TTC549 (cell line): Measurements from ENCODE around the gene PRKCE.
"Not testable (repeated sequence)": the region's sequence is repeated elsewhere in the genome, so short reads cannot be mapped to it uniquely, and the experiment has no call there.

Experiments
- FAIRE-seq: peaks from 2 replicates; lab custom pipeline; 2012; peaks lifted over from hg19 to GRCh38; lab: Jason Lieb, UNC

PRKCE gene

GRCh38 chr2:45864121-45864520 lies 212.6 kb downstream of the PRKCE start:
- no peak for FAIRE-seq

DNA sequence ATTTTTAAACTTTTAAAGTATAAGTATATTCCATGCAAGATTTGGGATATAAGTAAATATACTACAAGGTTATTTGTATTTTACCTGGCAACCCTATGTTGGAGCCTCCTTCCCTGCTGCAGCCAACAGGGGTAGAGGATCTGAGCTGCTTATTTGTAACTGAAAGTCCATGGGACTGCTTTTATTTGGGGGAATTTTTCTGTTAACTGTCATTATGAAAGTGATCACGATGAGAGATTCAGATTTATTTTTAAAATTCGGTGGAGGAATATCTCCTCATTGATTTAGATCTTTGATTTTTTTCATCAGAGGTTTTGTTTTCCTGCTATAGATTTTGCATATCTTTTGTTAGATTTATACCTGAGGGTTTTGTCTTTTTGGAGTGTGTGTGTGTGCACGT lies 215.9 kb downstream of the PRKCE start:
- FAIRE-seq = no peak

DNA sequence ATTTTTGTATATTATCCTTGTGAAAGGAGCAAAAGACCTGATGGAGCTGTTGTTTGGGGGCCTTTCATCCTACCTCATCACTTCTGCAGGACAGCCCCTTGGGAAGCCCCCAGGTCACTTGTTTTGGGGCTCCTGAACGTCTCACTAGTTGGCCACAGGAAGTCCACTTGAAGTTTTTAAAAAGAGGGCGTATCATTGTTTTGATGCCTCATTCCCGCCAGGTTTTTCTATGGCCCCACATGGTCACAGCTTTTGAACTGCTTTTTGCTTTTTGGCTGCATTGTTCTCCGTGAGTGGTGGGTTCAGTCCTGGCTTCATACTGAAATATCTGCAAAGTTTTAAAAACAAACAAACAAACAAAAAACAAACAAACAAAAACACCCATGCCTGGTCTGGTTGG lies 216.3 kb downstream of the PRKCE start:
- FAIRE-seq = no peak

GRCh38 chr2:45869165-45869501 lies 217.7 kb downstream of the PRKCE start:
- no peak for FAIRE-seq

DNA sequence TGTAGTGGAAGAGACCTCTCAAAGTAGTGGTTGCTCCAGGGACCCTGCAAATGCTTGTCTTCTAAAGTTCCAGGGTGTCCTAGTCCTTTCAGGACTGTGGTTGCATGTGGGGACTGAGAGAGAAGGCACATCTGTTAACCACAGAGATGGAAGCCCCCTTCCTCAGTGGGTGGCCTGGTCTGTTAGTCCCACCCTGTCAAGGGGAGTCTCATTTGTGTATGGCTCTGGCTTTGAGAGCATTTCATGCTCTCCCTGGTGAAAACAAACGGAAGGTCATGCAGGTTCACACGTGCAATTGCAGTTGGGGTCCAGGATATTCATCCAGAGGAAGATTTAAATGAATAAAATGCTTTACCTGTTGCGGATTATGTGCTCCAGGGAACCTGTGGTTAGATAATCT lies 219.6 kb downstream of the PRKCE start:
- no peak for FAIRE-seq

GRCh38 chr2:45871541-45871940 lies 220.1 kb downstream of the PRKCE start:
- FAIRE-seq = no peak

- no peak for FAIRE-seq
Observed at GRCh38 chr2:45872211-45872610, 220.7 kb downstream of the PRKCE start.

- FAIRE-seq = no peak
Observed at GRCh38 chr2:45874344-45874743, 222.9 kb downstream of the PRKCE start.

- no peak for FAIRE-seq
Observed at GRCh38 chr2:45876611-45877010, 225.1 kb downstream of the PRKCE start.

DNA sequence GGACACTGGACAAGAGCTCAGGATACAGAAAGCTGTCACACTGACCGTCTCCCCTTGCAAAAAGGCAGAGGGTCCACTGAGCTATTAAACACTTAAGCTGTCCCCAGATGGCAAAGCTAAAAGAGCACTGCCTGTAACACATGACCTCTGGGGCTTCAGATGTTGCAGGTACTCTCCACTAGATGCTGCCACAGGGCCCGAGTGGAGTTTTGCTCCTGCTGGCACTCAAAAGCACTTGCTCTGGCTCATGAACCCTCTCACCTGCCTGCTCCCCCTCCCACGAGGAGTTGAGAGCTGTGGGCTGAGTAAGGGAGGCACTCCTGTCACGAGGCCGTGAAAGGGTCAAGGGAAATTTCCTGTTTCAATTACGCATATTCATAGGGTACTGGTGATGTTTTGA lies 227.9 kb downstream of the PRKCE start:
- FAIRE-seq = no peak

DNA sequence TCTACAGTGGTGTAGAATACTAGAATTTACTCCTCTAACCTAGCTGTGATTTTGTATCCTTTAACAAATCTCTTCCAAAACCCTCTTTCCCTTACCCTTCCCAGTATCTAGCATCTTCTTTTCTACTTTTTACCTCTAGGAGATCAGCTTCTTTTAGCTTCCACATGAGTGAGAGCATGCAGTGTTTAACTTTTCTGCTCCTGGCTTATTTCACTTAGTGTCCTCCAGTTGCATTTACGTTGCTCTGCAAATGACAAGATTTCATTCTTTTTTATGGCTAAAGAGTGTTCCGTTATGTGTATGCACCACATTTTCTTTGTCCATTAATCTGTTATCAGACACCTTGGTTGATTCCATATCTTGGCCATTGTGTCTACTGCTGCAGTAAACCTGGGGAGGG lies 228.5 kb downstream of the PRKCE start:
- no peak for FAIRE-seq

GRCh38 chr2:45881970-45882581 lies 230.6 kb downstream of the PRKCE start:
- no peak for FAIRE-seq

GRCh38 chr2:45882707-45883602 lies 231.5 kb downstream of the PRKCE start:
- FAIRE-seq = no peak

DNA sequence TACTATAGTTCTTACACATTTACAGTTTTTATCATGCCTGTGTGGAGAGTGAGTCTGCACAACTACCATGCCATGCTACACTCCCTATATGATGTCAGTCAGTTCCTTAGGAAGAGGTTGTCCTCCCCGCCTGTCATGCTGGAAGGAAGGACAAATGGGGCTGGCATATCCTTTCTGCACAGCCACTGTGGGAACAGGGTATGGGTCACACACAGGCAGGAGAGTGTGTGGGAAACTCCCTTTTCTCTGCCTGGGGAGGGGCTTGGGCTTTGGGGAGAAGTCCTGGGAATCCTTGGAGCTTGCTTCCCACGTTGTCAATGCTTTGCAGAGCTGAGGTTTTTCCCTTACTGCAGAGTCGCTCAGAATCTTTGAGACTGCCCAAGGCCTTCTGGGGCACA lies 232.1 kb downstream of the PRKCE start:
- no peak for FAIRE-seq

DNA sequence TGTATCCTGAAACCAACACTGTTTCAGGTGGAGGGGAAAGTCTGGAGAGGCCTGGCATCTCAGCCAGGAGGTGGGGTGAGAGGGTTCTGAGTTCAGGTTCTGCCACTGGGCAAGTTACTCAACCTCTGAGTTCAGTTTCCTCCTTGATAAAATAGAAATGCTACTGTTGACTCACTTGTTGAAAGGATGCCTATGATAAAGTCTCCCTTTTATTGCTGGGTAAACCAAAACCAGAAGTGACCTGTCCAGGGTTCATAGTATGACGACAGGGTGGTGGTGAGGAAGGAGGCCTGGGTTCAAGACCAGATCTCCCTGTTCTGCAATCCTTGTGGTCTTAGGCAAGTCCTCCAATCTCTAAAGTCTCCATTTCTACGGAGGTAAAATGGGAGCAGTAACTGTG lies 232.7 kb downstream of the PRKCE start:
- no peak for FAIRE-seq

DNA sequence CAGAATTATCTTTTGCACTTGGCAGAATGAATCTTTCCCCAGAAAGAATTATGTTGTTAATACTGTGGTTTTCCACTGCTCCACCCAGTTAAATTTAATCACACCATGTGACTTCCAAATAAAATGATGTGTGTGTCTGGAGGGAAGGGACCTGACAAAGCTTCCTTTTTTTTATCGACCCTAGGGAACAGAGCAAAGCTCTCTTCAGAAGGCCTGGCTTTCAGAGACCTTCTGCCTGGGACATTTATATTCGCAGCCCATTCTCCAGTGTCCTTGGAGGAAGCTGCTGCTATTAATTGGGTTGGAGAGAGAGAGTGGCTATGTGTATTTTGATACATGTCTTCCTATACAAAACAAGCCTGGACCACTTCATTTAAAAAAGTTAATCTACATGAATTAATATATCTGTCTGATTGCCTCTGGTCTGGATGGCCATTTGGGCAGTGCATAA lies 233.7 kb downstream of the PRKCE start:
- no peak for FAIRE-seq

GRCh38 chr2:45886171-45886663 lies 234.7 kb downstream of the PRKCE start:
- FAIRE-seq = no peak

DNA sequence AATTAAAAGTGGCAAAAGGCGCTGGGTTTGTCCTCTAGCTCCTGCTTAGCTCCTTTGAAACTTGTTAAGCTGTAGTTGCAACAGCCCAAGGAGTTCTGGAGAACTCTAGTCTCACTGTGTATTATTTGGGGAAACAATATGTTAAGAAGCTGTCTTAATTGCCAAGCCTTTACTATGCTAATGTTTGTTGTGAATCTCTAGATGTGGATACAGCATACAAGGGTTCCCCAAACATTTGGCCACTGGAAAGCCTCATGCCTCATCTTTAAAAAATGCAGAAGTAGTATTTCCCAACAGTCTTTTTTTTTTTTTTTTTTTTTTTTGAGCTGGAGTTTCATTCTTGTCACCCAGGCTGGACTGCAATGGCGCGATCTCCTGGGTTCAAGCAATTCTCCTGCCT lies 236.7 kb downstream of the PRKCE start:
- no peak for FAIRE-seq

DNA sequence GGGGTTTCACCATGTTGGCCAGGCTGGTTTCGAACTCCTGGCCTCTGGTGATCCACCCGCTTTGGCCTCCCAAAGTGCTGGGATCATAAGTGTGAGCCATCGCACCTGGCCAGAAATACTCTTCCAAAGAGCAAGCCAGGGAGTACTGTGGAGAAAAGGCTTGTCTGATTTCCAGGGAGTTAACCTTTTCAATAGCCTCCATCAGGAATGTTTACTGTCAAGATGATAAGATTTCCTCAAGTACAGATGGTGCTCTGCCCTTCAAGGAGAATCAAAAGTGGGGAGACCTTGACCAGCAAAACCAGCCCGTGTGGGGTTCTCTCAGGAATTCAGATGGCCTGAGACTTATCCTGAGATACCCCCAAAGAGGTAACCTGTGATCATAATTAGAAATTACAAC lies 237.2 kb downstream of the PRKCE start:
- no peak for FAIRE-seq

GRCh38 chr2:45889053-45889452 lies 237.6 kb downstream of the PRKCE start:
- no peak for FAIRE-seq

DNA sequence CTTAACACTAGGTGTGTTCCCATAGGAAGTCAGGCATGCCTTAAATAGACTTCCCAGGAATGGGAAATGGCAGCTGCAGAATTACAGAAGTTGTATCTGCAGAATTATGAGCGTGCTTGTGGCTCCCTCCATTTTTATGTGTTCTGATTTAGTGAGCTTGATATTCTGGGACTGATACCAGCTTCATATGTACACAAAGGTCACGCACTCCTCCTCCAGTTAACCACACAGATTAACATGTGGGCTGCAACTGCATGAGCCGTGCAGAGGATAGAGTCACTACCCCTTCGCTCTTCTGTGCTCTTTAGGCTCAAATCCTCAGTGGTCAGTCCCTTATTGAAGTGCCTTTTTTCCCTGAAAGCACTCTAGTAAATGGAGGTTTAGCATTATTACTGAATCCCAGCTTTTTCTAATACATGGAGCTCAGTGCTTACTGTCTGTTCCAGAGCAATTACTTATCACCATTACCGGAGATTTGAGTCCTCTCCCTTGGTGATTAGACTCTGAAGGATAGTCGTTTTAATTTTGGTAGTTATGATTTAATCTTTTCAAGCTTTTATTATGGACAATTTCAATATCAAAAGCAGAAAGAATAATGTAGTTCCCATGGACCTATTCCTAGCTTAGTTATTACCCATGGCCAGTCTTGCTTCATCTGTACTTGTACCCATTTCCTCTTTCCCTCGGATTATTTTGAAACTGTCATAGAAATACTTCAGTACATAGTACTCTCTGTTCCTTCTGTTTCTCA lies 238.3 kb downstream of the PRKCE start:
- no peak for FAIRE-seq

- FAIRE-seq = not testable (repeated sequence)
Observed at GRCh38 chr2:45890371-45890646, 238.8 kb downstream of the PRKCE start.

DNA sequence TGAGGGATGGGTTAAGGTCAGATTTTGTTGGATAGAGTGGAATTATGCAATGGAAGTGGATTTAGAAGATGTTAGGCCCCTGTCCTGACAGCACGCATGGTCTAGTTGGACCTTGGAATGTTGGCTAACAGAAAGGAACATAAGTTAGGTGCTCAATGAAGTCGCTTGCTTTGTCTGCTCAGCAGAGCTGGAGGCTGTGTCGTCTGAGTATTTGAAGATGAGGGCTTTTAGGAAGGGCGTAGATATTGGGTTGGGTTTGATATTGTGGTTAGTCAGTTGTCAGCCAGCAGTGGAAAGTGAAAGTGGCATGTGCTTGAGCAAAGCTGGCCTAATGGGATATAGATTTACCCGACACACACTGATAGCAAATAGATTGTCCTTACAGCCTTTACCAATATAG lies 239.3 kb downstream of the PRKCE start:
- FAIRE-seq = no peak
